HG03175 (cell line): ENCODE measurements around the gene KIAA1671.

Source experiments
- ATAC-seq: cut with Tn5 transposase; IDR thresholded peaks from one replicate; pipeline ENCODE4 v1.9.1; 2021; ENCODE audit warnings: mild to moderate bottlenecking, moderate library complexity; ENCODE audit not compliant: unreplicated experiment

KIAA1671 gene

DNA sequence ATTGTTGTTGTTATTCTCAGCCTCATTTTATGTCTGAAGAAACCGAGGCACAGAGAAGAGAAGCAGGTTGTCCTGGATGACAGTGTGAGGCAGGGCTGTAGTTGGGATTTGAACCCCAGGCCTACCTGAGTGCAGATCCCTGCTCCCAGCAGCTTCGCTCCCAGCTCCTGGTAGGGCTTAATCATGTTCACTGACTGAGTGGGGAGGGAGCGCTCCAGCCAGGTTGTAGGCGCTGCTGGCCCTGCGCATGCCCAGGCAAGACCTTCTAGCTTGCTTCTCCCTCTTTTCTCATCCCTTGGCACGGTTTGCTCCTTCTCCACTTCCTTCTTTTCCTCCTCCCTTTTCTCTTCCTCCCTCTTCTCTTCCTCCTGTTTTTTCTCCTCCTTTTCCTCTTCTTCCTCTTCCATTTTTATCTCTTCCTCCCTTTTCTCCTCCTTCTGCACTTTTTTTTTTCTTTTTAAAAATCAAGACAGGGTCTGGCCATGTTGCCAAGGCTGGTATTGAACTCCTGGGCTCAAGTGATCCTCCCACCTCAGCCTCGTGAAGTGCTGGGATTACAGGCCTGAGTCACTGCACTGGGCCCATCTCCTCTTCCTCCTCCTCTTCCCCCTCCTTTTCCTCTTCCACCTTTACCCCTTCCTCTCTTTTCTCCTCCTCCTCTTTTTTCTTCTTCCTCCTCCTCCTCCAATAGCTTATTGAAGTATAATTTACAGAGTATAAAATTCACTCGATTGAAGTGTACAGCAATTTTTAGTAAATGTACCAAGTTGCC, 109.3 kb downstream of the KIAA1671 start:
- no peak for ATAC-seq

DNA sequence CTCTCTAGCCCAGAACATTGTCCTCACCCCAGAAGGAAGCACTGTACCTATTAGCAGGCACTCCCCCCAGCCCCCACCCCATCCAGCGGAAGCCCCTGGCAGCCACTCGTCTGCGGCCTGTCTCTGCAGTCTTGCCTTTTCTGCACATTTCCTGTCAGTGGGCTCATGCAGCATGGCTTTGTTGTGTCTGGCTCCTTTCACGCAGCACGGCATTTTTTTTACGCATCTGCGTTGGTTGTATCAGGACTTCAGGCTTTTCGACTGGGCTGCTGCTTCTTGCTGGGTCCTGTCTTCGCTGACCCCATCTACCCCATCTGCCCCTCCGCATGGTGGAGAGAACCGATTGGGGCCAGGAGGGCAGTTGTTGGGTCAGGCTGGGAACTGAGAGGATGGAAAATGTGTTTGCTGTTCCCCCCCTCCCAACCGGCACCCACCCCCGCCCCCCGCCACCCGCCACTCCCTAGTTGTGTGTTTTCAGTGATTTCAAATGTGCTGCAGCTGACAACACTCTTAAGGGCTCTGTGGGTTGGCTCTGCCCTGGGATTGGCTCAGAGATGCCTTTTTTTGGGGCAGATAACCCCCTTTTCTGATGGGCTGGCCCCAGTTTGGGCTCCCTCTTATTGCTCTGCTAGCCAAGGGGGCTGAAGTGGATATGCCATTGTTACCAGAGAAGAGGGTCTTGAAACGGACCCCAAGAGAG, 110.0 kb downstream of the KIAA1671 start:
- ATAC-seq: no peak

DNA sequence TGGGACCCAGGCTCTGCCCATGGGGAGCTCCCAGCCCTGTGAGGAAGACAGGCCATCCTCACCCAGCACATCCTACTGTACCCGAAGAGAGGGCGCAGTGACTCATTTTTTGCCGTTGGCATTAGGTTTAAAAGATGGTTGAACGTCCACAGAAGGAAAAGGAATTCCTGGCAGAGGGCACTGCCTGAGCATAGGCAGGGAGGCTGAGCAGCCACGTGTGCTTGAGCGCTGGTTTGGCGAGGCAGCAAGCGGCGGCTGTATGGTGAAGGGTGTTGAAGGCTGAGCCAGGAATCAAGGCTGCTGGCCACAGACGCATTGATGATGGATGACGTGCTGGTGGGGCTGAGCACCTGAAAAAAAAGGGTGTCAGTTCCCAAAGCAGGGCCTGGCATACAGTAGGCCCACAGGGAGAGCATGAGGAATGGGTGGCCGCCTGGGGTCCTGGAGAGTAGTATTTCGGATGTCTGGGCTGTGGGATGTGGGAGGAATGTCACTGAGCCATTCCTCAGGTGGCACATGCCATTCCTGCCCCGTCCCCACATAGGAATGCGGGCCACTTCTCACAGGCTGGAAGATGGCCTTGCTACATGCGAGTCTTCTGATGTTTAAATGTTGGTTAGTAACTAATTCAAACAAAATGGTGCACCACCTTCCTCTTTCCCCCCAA, 112.5 kb downstream of the KIAA1671 start:
- ATAC-seq: no peak

DNA sequence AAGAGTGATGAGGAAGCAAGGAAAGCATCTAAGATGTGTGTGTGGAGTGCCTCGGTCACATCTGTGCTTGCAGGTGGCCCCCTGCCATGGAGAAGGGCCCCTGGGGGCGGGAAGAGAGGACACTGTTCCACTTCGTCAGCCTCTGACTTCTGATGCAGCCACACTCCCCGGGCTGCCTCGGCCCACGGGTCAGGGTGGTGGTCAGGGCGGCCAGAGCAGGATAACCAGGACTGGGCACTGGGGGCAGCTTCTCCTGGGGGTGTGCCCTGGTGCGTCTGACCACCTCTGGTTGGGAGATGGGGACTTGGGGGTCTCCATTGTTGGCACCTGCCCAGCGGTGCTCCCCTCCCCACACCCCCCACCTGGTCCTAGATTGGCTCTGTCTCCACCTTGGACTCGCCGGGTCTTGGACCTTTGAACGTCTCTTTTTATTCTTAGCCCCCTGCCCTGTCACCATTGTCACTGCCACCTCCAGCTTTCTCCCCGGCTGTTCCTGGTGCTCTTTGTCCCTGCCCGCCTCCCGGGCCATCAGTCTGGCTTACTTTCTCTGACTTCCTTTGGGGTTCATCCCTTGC, 114.4 kb downstream of the KIAA1671 start:
- ATAC-seq: no peak

DNA sequence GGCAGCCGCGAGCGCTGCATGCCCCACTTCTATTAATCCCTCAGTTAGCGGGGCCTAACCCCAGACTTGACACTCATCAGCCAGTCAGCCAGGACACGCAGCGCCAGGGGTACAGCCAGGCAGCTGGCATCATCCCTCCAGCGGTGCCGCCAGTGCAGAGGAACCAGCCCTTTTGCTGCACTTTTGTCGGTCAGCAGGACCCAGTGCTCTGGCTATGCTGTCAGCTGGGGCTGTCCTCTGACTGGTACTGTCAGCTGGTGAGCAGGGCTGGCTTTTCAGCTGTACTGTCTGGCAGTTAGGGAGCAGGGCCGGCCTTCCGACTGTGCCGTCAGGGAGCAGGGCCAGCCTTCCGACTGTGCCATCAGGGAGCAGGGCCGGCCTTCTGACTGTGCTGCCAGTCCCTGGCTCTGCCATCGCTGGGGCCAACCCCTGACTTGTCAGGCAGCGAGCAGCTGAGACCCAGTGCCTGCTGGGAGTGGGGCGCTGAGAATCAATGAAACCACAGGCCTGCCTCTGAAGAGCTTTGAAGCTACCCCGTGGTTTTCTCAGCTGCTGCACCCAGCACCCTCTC, 115.4 kb downstream of the KIAA1671 start:
- no peak for ATAC-seq

DNA sequence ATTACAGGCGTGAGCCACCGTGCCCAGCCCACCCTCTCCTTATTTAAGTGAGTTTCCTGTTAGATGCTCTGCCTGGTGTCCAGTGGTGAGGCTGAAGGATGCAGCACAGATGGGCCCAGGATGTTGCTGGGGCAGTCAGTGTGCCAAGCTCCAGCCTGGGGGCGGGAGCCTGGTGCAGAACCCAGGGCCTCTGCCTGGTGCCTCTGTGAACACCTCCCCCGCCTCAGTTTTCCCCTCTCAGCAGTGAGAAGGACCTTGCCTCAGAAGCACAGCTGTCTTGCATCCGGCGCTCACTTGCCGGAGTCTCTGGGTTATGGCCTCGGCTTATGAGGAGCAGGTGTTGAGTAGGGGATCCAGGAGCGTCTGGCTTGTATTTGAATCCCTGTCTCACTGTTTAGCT, 116.2 kb downstream of the KIAA1671 start:
- no peak for ATAC-seq

DNA sequence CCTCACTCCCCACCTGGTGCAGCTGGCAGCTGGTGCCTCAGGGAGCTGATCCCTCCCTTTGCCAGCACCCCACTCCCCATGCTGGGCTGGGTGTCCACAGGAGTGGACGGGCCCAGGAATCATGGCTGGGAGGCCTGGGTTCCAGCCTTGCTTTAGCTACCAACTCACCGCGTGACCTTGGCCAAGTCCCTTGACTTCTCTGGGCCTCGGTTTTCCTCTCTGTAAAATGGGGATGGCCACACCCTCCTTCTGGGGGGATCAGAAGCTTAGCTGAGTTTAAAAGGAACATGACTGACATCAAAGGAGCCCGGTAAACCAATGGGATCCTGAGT, 116.9 kb downstream of the KIAA1671 start:
- ATAC-seq: no peak

DNA sequence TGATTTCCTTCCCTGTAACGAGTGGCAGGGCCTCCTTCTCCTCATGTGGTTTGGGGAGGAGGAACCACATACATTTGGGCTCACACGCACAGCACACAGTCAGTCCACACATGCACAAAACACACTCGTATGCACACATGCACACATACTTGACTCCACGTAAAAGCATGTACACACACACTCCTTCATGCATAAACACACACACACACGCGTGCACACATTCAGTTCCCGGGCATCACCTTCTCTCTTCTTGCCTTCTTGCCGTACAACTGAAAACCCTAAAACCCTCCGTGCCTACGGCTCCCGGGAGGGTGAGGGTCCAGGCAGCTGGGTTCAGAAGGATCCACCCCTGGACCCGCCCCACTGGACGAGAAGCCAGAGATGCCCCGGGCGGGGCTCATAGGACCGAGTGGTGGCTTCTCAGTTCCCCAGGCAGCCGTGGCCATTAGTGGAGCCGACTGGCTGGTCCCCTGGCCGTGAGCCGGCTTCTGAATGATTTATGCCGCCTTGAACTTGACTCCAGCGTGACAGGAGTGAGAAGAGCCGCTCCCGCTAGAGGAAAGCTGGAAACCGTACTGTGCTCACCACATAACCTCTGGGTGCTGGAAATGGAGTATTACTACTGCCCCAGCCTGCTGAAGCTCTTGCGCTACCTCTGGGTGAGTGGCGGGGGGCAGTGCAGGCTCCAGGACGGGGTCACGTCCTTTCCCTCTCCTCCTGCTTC, 117.4 kb downstream of the KIAA1671 start:
- no peak for ATAC-seq

DNA sequence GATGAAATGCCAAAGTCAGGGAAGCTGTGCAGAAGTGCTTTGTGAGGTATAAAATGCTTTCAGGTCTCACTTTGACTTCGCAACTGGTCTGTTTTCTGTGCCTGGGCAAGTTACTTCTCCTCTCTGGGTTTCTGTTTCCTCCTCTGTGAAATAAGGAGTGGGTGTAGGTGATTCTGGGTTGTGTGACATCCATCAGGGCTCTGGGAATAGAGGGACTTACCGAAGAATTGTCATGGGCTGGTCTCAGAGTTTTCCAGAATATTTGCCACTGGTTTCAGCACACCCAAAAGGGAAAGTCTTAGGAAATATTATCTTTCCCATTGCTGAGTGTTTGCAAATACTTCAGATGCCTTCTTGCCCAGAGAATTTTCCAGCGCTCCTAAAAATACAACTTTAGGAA, 118.4 kb downstream of the KIAA1671 start:
- ATAC-seq: no peak

DNA sequence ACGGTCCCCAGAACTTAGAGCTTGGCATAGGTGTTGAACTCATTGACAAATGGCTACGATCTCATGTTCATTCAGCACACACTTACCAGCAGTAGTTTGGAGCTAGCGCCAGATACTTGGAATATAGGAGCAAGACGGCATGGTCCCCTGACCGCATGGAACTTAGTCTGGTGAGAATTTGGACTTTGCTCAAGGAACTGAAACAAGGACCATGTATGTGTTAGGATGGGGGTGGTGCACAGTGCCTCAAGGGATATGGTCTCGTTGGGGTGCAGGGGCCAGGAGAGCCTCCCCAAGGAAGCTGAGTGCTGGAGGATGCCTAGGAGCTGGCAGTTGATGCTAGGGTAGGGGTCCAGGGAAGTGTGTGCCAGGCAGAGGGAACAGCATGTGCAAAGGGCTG, 119.2 kb downstream of the KIAA1671 start:
- no peak for ATAC-seq

DNA sequence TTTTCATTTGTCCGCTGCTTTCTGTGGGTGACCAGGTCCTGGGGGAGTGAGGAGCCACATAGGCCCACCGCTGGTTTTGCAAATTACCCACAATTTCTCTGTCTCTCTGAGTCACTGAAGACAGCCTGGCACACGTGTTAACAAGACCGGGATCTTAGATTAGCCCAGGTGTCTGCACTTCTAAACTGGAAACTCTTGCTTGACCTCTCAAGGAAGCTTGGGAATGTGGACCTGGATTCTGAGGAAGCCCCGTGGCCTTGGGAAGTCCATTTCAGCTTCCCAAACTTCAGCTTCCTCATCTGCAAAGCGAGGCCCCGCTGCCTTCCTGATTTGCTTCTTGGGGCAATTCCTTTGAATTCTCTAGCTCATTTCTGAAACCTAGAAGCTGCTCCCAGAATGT, 119.9 kb downstream of the KIAA1671 start:
- no peak for ATAC-seq

DNA sequence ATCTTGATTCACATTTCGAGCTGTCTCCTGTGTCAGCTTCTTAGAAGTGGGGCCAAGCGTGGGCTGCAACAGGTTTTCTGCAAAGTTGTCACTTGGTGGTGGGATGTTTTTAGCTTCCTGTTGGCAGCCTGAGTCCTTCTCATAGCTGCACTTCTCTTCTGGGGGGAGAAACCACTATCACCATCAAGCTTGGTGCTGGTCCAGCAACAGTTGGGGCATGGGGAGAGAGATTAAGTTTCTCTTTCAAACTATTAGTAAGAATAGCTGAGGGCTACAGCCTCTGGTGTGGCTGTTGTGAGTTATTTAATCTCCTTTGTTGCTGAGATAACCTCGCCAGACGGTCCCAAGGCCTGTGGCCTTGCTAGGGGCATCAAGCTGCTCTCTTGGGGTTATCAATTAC, 123.8 kb downstream of the KIAA1671 start:
- no peak for ATAC-seq

DNA sequence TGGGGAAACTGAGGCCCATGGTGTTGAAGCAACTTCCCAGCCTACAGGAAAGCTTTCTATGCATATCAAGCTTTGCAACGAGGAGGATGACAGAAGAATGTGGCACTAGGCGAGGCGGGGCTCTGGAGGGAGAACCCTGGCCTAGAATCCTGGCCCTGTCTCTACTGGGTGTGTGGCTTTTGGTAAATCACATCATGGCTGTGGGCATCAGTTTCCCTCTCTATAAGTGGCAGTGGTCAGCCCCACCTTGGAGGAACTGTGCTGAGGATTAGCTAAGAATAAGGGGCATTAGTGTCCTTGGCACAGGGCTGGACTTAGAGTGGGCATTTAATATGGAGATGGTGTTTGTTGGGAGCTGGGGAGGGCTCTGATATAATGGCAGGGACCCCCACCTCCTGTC, 124.5 kb downstream of the KIAA1671 start:
- ATAC-seq: no peak

DNA sequence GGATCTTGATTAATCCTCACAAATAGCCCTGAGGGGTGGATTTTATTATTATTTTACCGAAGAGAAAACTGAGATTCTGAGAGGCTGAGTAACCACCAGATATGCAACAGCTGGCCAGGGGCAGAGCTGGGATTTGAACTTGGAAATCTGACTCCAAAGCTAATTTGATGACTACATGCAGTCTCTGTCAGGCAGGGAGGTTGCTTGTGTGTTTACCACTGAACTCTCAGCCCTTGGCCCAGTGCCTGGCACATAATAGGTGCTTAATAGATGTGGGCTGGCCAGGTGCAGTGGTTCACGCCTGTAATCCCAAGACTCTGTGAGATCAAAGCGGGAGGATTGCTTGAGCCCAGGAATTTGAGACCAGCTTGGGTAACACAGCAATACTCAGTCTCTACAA, 125.4 kb downstream of the KIAA1671 start:
- no peak for ATAC-seq

DNA sequence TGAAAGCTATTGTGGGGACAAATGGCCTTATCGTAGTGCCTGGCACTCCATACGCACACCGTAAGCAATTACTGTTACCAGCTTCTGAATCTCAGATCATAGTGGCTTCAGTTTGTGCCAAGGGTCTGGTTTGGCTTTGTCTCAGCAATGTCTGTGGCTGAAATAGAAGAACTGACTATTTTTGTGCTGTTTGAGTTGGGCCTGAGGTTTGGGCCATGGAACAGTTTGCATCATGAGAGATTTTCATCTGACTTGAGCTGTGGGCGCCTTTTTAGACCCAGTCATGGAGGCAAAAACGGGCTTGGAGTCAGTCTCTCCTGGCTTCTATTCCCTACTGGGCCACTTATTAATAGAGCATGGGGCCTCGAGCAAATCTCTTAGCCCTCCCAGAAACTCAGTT, 126.1 kb downstream of the KIAA1671 start:
- ATAC-seq: no peak

DNA sequence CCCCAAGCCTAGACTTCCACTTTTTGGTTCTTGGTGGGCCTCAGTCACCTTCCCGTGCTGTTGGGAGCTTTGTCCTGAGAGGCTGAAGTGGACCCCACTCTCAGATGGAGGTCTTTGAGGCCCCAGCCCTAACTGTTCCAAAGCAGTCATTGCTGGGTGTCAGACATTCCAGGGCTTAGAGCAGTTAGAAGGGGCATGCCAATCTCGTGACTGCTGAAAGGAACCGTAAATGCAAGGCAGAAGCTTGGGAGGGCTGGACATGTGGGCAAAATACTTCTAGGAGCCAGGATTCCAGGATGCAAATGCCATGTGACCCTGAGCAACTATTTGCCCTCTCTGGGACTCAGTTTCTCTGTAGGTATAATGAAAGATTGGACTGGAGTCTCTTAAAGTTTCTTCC, 128.3 kb downstream of the KIAA1671 start:
- no peak for ATAC-seq

DNA sequence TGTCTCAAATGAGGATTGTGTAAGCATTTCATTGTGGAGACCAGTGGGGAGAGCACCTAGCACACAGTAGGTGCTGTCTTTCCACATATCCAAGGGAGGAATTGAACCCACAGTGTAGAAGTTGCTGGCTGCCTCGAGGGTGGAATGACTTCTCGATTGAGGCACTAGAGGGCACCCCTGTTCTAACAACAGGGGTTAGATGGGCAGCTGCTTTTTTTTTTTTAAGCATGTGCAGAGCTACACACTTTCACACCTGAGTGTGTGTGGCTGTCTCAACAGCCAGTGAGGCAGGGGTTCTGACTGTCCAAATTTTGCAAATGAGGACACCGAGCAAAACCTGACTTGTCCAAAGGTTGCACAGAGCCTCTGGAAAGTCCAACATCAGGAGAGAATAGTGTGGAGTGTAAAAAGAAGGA, 128.9 kb downstream of the KIAA1671 start:
- no peak for ATAC-seq

DNA sequence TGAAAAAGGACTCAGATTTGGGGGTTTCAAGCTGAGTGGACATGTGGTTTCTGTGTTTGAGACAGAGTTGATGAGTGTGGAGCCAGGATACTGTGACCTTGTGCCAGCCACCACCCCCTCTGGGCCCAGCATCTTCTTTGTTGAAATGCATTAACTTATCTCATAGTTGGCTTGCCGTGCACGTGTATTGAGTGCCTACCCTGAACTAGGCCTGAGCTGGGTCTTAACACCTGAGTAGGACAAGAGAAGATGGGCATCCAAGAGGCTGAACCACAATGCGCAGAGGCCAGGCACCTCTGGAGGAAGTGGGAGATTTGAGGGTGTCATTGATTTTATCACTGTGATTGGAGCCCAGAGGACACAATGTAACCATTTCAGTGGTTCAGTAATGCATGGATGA, 129.6 kb downstream of the KIAA1671 start:
- ATAC-seq: no peak

DNA sequence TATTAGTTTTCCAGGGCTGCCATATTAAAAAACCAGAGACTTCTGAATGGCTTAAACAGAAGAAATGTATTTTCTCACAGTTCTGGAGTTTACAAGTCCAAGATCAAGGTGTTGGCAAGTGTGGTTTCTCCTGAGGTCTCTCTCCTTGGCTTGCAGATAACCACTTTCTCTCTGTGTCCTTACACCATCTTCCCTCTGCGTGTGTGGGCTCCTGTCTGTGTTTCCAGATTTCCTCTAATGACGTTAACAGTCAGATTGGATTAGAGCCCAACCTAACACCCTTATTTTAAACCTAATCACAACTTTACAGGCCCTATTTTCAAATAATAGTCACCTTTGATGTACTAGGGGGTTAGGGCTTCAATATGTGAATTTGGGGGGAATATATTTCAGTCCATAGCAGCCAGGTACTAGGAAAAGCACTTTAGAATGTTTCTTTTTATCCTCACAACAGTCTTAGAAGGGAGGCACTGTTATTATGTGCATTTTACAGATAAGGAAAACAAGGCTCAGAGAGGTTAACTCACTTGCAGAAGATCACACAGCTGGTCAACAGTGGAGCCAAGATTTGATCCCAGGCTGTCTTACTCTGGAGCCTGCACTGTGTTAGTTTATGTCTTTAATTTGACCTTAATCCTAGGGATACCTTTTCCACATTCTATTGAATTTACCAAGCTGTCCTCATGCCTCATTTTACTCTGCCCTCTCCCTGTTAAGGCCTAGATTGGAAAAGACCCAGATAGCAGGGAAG, 130.7 kb downstream of the KIAA1671 start:
- ATAC-seq: no peak

DNA sequence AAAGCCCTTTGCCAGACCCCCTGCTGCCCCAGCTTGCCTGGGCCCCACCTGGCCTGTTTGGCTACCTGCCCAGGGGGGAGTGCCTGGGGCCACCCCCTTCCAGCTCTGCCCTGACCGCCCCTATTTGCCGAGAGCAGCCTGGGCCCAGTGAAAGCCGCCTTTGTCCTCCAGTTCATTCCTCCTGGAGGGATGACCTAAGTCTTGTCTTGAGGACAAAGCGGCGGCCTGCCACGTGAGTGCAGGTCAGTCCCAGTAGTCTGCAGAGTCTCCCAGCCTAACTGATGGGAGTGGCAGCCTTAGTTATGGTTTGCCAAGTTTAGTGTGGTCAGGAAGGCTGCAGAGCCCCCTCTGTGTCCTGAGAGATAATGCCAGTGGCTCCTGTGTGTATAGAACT, 131.3 kb downstream of the KIAA1671 start:
- no peak for ATAC-seq
